ENCODE measurements around the gene TUBD1.

Gene TUBD1

DNA sequence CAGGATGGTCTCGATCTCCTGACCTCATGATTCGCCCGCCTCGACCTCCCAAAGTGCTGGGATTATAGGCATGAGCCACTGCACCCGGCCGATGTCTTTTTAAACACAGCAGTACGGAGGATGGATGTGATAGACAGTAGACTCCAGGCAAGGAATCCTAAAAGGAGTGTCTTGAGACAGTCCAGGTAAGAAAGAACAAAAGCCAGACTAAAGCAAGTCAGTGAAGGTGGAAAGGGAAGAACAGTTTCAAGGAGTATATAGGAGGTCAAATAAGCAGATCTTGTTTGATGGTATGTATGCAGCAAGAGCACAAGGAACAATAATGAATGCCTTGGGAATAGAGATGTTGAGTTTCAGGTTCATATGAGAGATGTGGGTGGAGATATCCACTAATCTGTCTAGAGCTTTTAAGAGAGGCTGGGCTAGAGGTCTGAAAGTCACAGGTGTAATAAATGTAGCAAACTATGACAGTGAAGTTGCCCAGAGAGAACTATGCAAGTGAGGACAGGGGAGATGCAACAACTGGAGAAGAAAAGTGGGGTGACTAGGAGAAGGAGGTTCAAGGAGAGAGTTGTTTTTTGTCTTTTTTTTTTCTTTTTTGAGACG lies 4.5 kb downstream of the TUBD1 start:
- no peak for ATAC-seq
- no peak for TF ChIP-seq RARB (CRISPR knock-in tag; IDR thresholded peaks at IDR 0.05)
- TF ChIP-seq, protein P1, sequence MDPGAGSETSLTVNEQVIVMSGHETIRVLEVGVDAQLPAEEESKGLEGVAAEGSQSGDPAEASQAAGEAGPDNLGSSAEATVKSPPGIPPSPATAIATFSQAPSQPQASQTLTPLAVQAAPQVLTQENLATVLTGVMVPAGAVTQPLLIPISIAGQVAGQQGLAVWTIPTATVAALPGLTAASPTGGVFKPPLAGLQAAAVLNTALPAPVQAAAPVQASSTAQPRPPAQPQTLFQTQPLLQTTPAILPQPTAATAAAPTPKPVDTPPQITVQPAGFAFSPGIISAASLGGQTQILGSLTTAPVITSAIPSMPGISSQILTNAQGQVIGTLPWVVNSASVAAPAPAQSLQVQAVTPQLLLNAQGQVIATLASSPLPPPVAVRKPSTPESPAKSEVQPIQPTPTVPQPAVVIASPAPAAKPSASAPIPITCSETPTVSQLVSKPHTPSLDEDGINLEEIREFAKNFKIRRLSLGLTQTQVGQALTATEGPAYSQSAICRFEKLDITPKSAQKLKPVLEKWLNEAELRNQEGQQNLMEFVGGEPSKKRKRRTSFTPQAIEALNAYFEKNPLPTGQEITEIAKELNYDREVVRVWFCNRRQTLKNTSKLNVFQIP (CRISPR knock-in tag; IDR thresholded peaks at IDR 0.05; ENCODE audit: borderline replicate concordance, low read depth): no peak
- no peak for TF ChIP-seq TOX (CRISPR knock-in tag; IDR thresholded peaks at IDR 0.05; ENCODE audit: borderline replicate concordance)
- TF ChIP-seq, protein P2, sequence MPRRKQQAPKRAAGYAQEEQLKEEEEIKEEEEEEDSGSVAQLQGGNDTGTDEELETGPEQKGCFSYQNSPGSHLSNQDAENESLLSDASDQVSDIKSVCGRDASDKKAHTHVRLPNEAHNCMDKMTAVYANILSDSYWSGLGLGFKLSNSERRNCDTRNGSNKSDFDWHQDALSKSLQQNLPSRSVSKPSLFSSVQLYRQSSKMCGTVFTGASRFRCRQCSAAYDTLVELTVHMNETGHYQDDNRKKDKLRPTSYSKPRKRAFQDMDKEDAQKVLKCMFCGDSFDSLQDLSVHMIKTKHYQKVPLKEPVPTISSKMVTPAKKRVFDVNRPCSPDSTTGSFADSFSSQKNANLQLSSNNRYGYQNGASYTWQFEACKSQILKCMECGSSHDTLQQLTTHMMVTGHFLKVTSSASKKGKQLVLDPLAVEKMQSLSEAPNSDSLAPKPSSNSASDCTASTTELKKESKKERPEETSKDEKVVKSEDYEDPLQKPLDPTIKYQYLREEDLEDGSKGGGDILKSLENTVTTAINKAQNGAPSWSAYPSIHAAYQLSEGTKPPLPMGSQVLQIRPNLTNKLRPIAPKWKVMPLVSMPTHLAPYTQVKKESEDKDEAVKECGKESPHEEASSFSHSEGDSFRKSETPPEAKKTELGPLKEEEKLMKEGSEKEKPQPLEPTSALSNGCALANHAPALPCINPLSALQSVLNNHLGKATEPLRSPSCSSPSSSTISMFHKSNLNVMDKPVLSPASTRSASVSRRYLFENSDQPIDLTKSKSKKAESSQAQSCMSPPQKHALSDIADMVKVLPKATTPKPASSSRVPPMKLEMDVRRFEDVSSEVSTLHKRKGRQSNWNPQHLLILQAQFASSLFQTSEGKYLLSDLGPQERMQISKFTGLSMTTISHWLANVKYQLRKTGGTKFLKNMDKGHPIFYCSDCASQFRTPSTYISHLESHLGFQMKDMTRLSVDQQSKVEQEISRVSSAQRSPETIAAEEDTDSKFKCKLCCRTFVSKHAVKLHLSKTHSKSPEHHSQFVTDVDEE (CRISPR knock-in tag; IDR thresholded peaks at IDR 0.05): no peak
- TF ChIP-seq, protein P3, sequence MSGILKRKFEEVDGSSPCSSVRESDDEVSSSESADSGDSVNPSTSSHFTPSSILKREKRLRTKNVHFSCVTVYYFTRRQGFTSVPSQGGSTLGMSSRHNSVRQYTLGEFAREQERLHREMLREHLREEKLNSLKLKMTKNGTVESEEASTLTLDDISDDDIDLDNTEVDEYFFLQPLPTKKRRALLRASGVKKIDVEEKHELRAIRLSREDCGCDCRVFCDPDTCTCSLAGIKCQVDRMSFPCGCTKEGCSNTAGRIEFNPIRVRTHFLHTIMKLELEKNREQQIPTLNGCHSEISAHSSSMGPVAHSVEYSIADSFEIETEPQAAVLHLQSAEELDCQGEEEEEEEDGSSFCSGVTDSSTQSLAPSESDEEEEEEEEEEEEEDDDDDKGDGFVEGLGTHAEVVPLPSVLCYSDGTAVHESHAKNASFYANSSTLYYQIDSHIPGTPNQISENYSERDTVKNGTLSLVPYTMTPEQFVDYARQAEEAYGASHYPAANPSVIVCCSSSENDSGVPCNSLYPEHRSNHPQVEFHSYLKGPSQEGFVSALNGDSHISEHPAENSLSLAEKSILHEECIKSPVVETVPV (CRISPR knock-in tag; IDR thresholded peaks at IDR 0.05): no peak
- TF ChIP-seq ESRRG (CRISPR knock-in tag; IDR thresholded peaks at IDR 0.05): no peak
- no peak for TF ChIP-seq ISL1 (CRISPR knock-in tag; IDR thresholded peaks at IDR 0.05)
- TF ChIP-seq ZFP30 (CRISPR knock-in tag; IDR thresholded peaks at IDR 0.05): no peak
- no peak for TF ChIP-seq ZNF565 (CRISPR knock-in tag; conservative IDR thresholded peaks at IDR 0.05; ENCODE audit: low read depth)
- no peak for TF ChIP-seq CSDC2 (CRISPR knock-in tag; IDR thresholded peaks at IDR 0.05)
- no peak for TF ChIP-seq TCF4 (CRISPR knock-in tag; IDR thresholded peaks at IDR 0.05; ENCODE audit: borderline replicate concordance)

DNA sequence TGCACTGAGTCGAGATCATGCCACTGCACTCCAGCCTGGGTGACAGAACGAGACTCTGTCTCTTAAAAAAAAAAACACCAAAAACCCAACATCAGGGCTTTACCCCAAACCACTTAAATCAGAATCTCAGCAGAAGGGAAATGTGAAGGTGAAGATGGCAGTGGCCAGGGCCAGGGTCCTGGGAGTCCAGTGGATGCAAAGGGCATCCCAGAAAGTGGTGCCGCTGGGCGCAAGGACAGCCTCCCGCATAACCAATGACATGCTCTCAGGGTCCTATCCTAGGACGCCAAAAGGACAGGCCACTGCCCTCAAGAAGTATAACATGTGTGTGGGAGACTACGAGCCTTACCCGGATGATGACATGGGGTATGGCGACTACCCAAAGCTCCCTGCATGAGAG lies 7.9 kb downstream of the TUBD1 start:
- ATAC-seq: no peak
- TF ChIP-seq, protein P4, sequence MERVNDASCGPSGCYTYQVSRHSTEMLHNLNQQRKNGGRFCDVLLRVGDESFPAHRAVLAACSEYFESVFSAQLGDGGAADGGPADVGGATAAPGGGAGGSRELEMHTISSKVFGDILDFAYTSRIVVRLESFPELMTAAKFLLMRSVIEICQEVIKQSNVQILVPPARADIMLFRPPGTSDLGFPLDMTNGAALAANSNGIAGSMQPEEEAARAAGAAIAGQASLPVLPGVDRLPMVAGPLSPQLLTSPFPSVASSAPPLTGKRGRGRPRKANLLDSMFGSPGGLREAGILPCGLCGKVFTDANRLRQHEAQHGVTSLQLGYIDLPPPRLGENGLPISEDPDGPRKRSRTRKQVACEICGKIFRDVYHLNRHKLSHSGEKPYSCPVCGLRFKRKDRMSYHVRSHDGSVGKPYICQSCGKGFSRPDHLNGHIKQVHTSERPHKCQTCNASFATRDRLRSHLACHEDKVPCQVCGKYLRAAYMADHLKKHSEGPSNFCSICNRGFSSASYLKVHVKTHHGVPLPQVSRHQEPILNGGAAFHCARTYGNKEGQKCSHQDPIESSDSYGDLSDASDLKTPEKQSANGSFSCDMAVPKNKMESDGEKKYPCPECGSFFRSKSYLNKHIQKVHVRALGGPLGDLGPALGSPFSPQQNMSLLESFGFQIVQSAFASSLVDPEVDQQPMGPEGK (CRISPR knock-in tag; IDR thresholded peaks at IDR 0.05; ENCODE audit: borderline replicate concordance): no peak
- no peak for TF ChIP-seq ZFP30 (CRISPR knock-in tag; IDR thresholded peaks at IDR 0.05)
- TF ChIP-seq OSR1 (CRISPR knock-in tag; IDR thresholded peaks at IDR 0.05): no peak
- TF ChIP-seq, protein P1 (CRISPR knock-in tag; IDR thresholded peaks at IDR 0.05; ENCODE audit: borderline replicate concordance, low read depth): no peak
- TF ChIP-seq CSDC2 (CRISPR knock-in tag; IDR thresholded peaks at IDR 0.05): no peak
- TF ChIP-seq ISL1 (CRISPR knock-in tag; IDR thresholded peaks at IDR 0.05): no peak
- TF ChIP-seq, protein P3 (CRISPR knock-in tag; IDR thresholded peaks at IDR 0.05): no peak

DNA sequence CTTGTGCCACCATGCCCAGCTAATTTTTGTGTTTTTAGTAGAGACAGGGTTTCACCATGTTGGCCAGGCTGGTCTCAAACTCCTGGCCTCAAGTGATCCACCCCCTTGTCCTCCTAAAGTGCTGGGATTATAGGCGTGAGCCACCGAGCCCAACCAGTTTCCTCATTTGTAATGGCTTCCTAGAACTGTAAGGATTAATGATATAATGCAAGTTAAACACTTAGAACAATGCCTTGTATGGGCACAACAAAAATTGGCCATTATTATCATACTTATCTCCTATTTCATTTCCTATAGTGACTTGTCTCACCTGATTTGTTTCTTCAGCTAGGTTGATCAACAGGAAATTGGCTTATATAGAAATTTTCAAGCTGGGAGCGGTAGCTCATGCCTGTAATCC lies 14.1 kb downstream of the TUBD1 start:
- no peak for ATAC-seq
- TF ChIP-seq ZNF8 (CRISPR knock-in tag; IDR thresholded peaks at IDR 0.05): no peak
- TF ChIP-seq ZC3H10 (CRISPR knock-in tag; IDR thresholded peaks at IDR 0.05): no peak
- TF ChIP-seq PPARA (CRISPR knock-in tag; IDR thresholded peaks at IDR 0.05; ENCODE audit: borderline replicate concordance): no peak
- no peak for TF ChIP-seq TOX (CRISPR knock-in tag; IDR thresholded peaks at IDR 0.05; ENCODE audit: borderline replicate concordance)
- TF ChIP-seq ESRRG (CRISPR knock-in tag; IDR thresholded peaks at IDR 0.05): no peak
- TF ChIP-seq, protein P2 (CRISPR knock-in tag; IDR thresholded peaks at IDR 0.05): no peak
- TF ChIP-seq ZNF70 (CRISPR knock-in tag; IDR thresholded peaks at IDR 0.05): no peak
- no peak for TF ChIP-seq ARNTL (CRISPR knock-in tag; IDR thresholded peaks at IDR 0.05; ENCODE audit: borderline replicate concordance, low read depth)
- TF ChIP-seq OSR1 (CRISPR knock-in tag; IDR thresholded peaks at IDR 0.05): no peak
- TF ChIP-seq ZFP30 (CRISPR knock-in tag; IDR thresholded peaks at IDR 0.05): no peak

Measured in SK-N-SH treated with all-trans-retinoic acid at 6 μM for 48 hours (cell line).